GM20431 (cell line): ENCODE measurements around the gene AQP6.
"Not testable (repeated sequence)": the region's sequence is repeated elsewhere in the genome, so short reads cannot be mapped to it uniquely, and the experiment has no call there.

ENCODE experiments used
- in situ Hi-C: fragments of 300-500 bp; cut with MseI, MboI; formaldehyde crosslinking; loops from one replicate; pipeline ENCODE4 v1.15.0; 2020; ENCODE audit warnings: low sequenced_read_pairs; ENCODE audit not compliant: unreplicated experiment

AQP6 gene

DNA sequence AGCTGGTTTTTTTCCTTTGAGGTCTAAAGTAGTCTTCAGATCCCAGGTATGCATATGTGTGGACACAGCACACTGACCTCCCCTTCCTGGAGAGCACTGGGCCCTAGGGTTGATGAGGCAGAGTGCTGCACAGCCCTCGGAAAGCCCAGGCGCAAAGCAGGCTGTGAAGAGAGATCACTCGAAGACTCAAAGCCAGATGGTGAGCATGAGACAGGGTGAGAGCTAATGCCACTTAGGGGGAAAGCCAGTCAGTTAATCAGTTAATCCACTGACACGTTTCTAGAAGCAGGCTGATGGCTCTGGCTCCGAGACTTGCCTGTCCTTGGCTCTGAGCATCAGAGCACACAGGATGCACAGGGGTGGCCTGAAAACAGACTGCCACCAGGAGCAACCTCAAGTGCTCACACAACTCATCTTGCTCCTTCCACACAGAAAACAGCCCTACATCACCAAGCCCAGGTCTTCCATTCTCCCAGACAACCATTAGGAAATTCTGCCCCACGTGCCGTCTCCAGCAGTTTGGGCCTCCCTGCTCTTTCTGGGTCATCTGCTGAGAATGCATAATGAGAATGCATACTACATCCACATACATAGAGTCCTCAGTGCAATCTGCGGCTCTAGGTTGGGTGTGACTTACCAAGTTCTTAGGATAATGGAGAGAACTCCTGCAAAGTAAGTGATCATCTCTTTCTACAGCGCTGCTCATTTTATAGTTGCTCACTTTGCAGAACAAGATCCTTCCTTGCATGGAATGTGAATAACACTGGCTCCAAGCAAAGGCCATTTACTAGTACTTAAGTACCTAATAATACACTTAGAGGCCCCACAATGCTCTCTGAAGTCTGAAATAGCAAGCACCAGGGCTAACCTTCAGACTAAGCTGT is 12.0 kb downstream of the AQP6 start:
- in situ Hi-C loops, result no loop called here

DNA sequence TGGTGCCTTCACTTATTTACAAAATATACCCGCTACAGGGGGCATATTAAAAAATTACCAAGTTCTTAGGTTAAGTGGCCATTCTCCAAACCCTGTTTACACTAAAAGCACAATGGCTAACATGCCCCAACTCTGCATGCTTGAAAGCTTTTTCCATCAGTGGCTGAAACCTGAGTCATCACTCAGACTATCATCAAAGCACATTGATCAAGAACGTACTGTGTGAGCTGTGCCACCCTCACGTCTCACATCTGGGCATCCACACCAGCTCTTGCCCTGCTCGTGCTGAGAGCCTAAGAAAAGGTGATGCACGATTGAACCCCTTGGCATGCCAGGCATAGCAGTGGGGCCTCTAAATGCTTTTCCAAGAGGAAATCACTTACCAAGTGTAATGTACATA is 13.2 kb downstream of the AQP6 start:
- in situ Hi-C loops, result no loop called here

DNA sequence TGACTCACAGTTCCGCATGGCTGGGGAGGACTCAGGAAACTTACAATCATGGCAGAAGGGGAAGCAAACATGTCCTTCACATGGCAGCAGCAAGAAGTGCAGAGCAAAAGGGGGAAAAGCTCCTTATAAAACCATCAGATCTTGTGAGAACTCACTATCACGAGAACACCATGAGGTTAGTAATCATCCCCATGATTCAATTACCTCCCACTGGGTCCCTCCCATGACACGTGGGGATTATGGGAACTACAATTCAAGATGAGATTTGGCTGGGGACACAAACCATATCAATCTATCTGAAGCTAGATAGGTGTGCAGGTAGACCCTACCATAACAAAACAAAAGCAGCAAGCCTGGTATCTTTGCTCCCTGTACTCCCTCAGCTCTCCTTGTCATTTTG is 13.7 kb downstream of the AQP6 start:
- in situ Hi-C loops, result not testable (repeated sequence)

DNA sequence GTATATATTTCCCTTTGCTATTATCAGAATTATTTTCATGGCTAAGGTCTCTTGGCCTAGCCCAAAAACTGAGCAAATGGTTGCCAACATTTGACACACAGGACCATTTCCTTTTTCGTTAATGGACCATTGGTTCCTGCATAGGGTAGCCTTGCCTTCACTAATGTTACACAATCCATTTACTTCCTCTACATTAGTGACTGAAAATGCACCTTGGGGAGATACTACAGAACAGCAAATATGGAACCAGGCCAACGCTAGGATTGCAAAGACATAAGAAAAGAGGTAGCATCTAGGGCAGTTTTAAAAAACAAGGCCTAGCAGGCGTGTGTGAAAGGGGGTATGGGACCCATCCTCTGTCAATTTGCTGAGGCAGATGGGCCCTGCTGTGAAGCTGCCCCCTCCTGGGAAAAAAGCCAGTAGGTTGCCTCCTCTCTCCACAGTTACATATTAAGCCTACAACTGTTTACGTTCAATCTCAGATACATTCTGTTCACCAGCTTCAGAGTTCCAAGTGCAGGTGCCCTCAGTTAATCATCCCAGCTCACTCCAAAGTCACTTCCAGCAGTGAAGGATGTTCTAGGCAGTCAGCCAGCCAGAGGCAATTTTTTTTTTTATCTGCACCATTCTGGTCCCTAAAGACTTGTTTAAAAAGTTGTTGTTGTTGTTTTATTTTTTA is 15.0 kb downstream of the AQP6 start:
- in situ Hi-C loops, result no loop called here

DNA sequence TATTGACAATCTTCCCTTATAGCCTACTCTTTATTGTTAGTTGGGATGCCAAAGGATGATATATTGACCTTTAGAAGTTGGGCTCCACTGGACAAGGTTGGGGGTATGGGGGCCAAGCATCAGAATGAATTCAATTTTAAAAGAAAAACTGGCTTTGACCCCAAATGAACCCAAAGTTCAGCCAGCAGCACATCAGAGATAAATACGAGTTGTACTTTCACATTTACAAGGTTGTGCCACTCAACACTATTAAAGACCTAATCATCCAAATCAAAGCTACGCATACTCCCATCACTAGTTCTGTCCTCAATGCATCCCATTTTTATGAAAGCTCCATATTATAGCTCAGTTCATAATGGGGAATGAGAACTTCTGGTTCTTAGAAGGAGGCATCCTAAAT is 16.7 kb downstream of the AQP6 start:
- in situ Hi-C loops, result not testable (repeated sequence)

DNA sequence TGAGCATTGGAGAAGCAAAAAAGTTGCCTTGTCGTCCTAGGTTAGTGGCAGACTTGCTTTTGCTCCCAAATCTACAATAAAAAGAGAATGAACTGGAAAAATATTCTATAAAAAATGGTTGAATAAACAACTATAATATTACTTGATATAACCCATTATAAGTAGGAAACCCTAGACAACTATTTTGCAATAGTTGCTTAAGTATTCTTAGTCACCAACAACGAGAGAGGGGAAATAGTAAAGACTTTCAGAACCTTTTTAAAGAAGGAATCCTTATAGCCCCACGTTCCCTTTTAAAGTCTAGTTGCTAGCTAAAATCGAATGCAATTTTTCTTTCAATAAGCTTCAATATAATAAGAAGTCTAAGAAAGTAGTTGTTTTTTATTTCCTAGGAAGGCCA is 17.5 kb downstream of the AQP6 start:
- in situ Hi-C loops, result no loop called here

DNA sequence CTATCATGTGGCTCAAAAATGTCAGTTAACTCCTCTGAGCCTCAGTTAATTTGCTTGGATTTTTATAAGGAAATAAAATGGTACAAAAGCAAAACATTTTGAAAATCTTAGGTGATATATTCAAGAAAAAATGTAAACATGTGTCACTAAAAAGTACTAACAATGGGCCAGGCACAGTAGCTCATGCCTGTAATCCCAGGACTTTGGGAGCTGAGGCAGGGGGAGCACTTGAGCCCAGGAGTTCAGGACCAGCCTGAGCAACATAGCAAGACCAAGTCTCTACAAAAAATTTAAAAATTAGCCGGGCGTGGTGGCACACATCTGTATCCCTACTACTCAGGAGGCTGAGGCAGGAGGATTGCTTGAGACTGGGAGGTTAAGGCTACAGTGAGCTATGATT is 25.7 kb downstream of the AQP6 start:
- in situ Hi-C loops, result no loop called here

DNA sequence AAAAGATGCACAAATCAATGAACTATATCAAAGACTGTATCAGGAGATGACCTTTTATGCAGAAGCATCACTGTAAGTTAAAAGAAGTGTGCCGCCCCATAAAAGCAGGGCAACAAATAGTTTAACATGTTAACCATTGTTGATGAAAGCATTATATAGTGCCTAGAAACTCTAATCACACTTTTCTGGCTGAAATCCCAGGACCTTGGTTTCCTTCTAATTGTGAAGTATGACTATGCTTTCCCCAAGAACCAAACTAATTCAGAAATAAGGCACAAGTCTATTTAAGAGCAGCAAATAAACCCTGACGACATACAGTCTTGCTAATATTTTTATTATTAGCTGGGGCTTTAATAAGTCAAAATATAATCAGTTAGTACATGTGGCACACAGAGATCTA is 30.8 kb downstream of the AQP6 start:
- in situ Hi-C loops, result no loop called here

DNA sequence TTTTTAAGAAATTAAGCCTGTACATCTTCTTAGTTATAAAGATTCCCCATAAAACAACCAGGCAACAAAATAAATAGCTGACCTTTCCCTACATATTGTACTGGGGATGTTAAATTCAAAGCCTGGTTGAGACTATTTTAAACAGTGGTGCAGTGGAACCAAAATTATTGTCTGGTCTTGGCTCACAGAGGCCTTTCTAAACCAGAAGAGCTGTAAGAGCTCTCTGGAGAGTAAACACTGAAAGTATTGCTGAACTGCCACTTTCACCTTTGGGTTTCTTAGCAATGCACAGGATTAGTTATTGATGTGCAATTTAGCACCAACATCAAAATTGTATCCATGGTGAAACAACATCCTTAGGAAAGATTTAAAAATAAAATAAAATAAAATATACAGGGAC is 31.9 kb downstream of the AQP6 start:
- in situ Hi-C loops, result no loop called here

DNA sequence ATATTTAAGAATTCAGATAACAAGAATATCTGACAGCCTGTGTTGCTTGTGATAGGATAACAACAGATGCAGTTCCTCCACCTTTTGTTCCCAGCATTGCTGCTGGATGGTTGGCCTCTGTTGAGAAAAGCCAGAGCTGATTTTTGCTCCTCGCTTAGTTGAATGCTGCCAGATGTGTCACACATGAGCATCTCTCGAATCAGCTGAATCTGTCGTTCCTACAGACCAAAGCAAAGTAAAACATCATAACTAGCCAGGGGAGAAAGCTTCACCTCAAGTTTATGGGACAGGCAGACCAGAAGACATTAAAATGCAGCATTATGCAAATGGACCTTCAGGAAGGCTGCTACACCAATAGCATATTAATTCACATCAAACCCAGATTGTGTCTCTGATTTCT is 32.4 kb downstream of the AQP6 start:
- in situ Hi-C loops, result no loop called here

DNA sequence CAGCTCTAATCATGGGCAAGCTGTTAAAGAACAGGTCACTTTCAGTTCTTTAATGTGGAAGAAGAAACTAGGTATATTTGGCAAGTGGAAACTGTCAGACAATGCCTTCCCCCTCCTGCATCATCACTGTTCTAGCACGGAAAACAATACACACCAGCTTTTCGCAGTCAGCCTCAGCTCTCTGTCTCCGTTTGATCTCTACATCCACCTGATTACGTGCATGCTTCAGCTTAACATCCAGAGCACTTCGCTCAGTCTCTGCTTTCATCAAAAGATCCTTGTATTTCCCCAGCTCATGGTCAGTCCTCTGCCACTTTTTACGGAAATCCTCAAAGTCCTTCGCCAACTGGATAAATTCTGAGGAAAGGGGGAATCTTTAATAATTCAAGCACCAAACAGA is 33.5 kb downstream of the AQP6 start:
- in situ Hi-C loops, result no loop called here

DNA sequence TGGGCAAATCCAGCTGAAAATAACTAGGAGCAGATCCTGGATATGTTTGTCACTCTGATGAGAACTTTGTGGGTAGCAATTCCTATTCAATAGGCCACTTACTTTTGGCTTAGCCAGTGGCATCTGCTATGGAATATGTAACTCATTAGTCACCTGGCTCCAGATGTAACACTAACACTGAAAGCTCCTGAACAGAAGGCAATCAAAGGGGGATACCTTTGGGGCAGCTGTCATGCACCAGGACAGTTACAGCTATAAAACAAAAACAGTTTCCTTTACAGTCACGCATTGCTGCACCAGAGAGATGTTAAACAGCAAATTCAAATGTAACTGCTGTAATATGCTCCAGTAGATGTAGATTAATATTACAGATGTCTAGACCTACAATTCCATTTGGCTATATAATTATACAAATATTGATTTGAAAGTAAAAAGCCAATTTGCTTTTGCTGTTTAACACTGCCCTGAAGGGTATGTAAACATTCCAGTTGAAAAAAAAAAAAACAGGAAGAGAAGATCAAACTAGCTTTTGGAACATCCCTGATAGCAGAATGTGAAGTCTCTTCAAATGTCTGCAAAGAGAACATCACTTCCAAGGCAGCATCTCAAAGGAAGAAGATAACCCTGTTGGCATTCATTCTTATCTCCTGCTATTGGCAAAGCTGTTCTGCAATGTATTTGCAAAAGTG is 34.2 kb downstream of the AQP6 start:
- in situ Hi-C loops, result no loop called here

DNA sequence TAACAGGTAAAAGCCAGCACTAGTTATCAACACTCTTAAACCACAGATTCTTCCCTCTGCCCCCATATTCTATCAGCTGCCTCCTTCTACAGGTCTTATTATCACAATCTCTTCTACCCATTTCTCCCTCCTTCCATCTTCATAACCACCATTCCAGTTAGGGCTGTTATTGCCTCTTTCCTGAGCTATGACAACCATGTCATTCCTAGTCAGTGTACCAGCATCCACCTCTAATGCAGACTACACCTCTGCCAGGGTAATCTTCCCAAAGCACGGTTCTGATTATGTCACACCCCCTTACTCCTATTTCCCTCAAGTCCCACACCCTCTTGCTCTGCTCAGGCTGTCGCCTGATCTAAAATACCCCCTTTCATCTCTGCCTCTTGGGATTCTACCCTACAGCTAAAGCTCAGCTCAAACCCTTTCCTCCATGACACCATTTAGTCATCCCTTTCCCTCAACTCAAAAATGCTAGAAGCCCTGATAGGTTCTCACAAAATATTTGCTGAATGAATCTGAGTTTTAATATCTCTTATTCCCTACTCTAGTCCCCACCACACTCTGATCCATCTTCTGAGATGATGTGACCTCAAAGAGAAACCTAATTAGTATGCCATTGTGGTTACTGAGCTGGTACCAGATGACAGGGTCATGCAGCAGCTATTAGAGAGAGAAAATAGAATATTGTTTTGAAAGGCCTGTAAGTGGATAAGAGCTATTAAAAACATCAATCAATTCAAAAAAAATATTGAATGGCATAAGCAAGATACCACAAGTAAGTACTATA is 40.8 kb downstream of the AQP6 start:
- in situ Hi-C loops, result no loop called here

DNA sequence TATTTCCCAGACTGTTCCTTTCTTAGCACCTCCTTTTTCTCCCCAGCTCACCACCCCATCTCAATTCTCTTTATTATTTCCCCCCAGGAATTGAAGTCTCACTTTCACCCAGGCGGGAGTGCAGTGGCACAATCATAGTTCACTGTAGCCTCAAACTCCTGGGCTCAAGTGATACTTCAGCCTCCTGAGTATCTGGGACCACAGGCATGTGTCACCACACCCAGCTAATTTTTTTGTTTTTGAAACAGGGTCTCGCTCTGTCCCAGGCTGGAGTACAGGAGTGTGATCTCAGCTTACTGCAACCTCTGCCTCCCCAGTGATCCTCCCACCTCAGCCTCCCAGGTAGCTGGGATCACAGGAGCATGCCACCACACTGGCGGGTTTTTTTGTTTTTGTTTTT is 41.6 kb downstream of the AQP6 start:
- in situ Hi-C loops, result no loop called here

DNA sequence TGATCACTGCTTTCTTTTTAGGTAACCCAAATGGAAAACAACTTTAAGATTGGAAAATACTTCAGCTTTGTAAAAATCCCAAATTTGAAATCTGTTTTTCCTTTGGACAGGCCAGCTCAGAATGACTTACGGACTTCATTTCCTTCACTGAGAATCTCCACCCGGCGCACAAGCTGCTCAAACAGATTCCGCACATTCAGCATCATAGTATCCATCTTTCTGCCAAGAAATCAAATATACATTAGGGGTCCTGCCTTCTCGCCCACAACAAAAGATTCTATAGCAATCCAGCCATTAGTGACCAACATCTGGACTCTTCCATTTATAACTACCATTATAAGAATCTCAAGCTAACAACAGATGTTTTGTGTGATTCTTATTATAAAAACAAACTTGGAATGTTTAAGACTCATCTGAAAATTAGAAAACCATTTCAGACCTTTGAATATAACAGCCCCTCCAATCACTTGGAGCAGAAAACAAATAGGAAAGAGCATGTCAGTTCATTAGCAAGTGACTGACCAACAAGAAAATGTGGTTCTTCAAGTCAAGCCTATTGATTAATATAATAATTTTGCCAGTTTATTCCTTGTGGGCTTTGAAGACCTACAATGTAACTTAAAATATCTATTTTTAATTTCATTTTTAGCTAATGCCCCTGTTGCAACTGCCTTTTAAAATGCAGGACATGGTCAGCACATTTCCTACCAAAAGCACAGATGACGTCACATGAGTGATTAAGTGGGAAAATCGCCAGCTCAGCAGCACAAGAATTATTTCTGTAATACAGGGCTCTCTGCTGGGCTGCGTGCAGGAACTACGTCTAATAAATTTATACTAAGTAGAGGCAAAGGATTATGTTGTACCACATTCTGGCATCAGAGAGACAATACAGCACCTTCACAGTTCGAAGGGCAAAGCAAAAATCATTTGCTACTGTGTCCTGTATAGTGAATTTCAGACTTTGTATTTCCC is 44.0 kb downstream of the AQP6 start:
- in situ Hi-C loops, result no loop called here

DNA sequence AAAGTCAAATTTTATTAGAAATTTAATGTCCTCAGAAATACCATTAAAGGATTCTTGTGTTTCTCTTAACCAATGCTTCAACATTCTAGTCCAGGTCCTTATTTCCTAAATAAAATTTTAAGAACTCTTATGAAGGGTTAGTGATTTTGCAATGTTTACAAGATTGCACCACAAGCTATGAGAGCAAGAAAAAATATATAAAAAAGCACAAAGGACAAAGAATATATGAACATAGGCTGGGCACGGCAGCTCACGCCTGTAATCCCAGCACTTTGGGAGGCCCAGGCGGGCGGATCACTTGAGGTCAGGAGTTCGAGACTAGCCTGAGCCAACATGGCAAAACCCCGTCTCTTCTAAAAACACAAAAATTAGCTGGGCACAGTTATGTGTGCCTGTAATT is 44.9 kb downstream of the AQP6 start:
- in situ Hi-C loops, result no loop called here

DNA sequence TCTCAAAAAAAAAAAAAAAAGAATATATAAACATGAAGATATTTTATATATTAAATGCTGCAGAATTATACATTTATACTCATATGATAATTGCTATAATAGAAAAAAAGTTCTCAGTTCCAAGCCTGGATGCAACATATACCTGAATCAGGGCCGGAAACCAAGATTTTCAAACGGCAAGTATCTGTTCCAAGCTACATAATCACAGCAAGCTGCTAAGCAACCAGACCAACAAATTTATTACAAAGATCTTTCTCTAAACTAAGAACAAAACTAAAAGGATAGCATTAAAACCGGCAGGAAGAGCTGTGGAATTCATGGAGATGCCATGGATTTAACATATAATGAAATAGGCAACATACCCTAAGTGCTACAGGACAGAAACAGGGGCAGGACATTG is 45.4 kb downstream of the AQP6 start:
- in situ Hi-C loops, result no loop called here

DNA sequence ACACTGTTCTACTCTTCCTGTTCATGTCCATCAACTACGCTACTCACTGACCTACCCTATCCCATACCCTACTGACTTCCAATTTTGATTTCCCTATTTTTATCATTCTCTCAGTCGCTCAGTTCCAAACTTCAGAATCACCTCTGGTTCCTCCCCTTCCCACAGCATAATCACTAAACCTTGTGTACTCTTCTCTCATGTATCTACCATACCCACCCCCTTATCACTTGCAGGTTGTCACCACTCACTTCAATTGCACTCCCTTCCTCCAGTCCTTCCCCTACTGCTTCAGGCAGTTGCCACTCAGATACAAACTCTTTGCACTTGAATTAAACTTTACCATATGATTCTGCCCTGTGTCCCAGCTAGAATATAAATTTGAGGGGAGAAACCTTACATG is 46.2 kb downstream of the AQP6 start:
- in situ Hi-C loops, result no loop called here

DNA sequence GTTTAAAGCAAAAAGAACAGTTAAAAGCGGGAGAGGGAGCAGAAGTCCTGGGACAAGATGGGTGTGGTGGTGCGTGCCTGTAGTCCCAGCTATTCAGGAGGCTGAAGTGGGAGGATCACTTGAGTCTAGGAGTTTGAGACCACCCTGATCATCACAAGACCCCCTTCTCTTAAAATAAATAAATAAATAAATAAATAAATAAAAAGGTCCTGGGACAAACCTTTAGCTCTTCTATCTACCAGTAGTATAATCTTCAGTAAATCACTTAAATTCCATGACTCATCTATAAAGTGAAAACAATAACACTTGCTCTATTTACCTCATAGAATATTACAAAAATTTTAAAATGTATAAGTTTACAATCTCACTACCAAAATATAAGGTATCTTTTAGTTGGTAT is 46.8 kb downstream of the AQP6 start:
- in situ Hi-C loops, result no loop called here
